HepG2 (cell line): ENCODE measurements around the gene NME2. TPM values are rescaled to one million over a fixed set of nuclear protein-coding genes. Genes with fewer than 3 reads are reported as not detected.

Experiments
- DNMT1 ChIP-seq: sonication (generic); formaldehyde crosslinking; IDR thresholded peaks from 2 replicates; pipeline ENCODE4 v1.5.1; 2020; ENCODE audit warnings: mild to moderate bottlenecking, missing genetic modification reagents
- EZH2 ChIP-seq: conservative IDR thresholded peaks from 2 replicates; pipeline ENCODE4 v1.6.1; 2012; ENCODE audit warnings: mild to moderate bottlenecking, low read depth, low read length, moderate library complexity
- GFI1 ChIP-seq: sonication (generic); formaldehyde crosslinking; IDR thresholded peaks from 2 replicates; pipeline ENCODE4 v1.5.0; 2020; ENCODE audit warnings: missing genetic modification reagents, mild to moderate bottlenecking, borderline replicate concordance
- GZF1 ChIP-seq: sonication (generic); formaldehyde crosslinking; IDR thresholded peaks from 2 replicates; pipeline ENCODE4 v1.5.1; 2020; ENCODE audit warnings: mild to moderate bottlenecking, missing genetic modification reagents
- KDM1A ChIP-seq: IDR thresholded peaks from 2 replicates; pipeline ENCODE4 v1.6.1; 2016; ENCODE audit warnings: missing compliant biosample characterization
- NR2F2 ChIP-seq: IDR thresholded peaks from 2 replicates; pipeline ENCODE4 v1.6.1; 2012; ENCODE audit warnings: low read depth, inconsistent platforms, borderline replicate concordance
- PHF5A ChIP-seq: IDR thresholded peaks from one replicate; pipeline ENCODE4 v1.6.1; 2018; ENCODE audit warnings: low read depth, missing genetic modification reagents; ENCODE audit not compliant: unreplicated experiment
- PLRG1 ChIP-seq: fragments of 450-650 bp; conservative IDR thresholded peaks from 2 replicates; pipeline ENCODE4 v1.6.1; 2016
- SMAD3 ChIP-seq: sonication (generic); formaldehyde crosslinking; IDR thresholded peaks from 2 replicates; pipeline ENCODE4 v1.4.0; 2020; ENCODE audit warnings: missing genetic modification reagents
- ZNF124 ChIP-seq: sonication (generic); formaldehyde crosslinking; IDR thresholded peaks from 2 replicates; pipeline ENCODE4 v1.4.0; 2020; ENCODE audit warnings: missing genetic modification reagents
- ZNF292 ChIP-seq: sonication (generic); formaldehyde crosslinking; IDR thresholded peaks from 2 replicates; pipeline ENCODE4 v1.8.1; 2022; ENCODE audit warnings: mild to moderate bottlenecking, low read depth, missing genetic modification reagents, borderline replicate concordance
- ZNF607 ChIP-seq: sonication (generic); formaldehyde crosslinking; IDR thresholded peaks from 2 replicates; pipeline ENCODE4 v1.5.1; 2020; ENCODE audit warnings: missing genetic modification reagents, mild to moderate bottlenecking, borderline replicate concordance
- ZNF781 ChIP-seq: sonication (generic); formaldehyde crosslinking; IDR thresholded peaks from 2 replicates; pipeline ENCODE4 v1.5.1; 2020; ENCODE audit warnings: borderline replicate concordance, mild to moderate bottlenecking, missing genetic modification reagents; ENCODE audit errors: not compliant biosample characterization
- polyA plus RNA-seq, 8 experiments: library from polyadenylated mRNA; depleted of rRNA in 3 of 8; stranded (reverse) in 7 of 8; unstranded in 1 of 8; fragments of >200 nt; fragmentation: Illumina TruSeq in 4 of 8; extraction: Trizol in 4 of 8; gene quantifications; 2 replicates each; pipeline versions ENCODE4 v1.2.1 to v1.2.3, GENCODE V29; 2011 to 2016; ENCODE audit warnings: low read depth in 4 of 8, missing spikeins in 1 of 8, mixed read lengths in 1 of 8; ENCODE audit not compliant: insufficient read depth in 1 of 8
- total RNA-seq, 5 experiments: library from RNA; depleted of rRNA; stranded (reverse); fragments of >200 nt; fragmentation: Illumina TruSeq; extraction: Trizol; gene quantifications; 2 replicates each; pipeline ENCODE4 v1.2.3, GENCODE V29; 2016; ENCODE audit warnings: low read depth in 1 of 5
- TF ChIP-seq, protein P1 (sequence below): sonication (generic); formaldehyde crosslinking; IDR thresholded peaks from 2 replicates; pipeline ENCODE4 v1.8.1; 2023; ENCODE audit warnings: missing genetic modification reagents, inconsistent platforms, borderline replicate concordance
- TF ChIP-seq, protein P2 (sequence below): sonication (generic); formaldehyde crosslinking; IDR thresholded peaks from 2 replicates; pipeline ENCODE4 v1.5.0; 2020; ENCODE audit warnings: mild to moderate bottlenecking, missing genetic modification reagents, borderline replicate concordance
- TF ChIP-seq, protein P3 (sequence below): sonication (generic); formaldehyde crosslinking; IDR thresholded peaks from 2 replicates; pipeline ENCODE4 v1.4.0; 2020; ENCODE audit warnings: mild to moderate bottlenecking, missing genetic modification reagents

NME2 gene
- total and polyA plus RNA-seq, 2 of the 13 experiments (the other 11 are each of a cell fraction or from before 2014, with no cell fraction given) = 790 to 1,213 TPM

DNA sequence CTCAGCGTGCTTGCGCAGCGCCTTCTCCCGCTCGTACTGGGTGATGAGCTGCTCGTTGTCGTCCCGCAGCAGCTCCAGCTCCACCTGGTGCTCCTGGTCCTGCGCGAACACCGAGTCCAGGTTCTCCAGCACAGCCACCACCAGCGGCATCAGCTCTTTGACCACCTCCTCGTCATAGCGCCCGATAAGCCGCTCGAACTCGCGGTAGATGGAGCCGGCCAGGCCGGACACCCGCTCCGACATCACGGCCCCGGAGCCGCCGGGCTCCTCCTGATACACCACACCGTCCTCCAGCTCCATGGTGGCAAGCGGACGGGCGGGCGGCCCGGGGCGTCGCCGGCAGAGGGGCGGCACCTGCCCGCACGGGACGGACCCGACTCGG lies 45.9 kb upstream of the NME2 start (continued):
- TF ChIP-seq, protein P1, sequence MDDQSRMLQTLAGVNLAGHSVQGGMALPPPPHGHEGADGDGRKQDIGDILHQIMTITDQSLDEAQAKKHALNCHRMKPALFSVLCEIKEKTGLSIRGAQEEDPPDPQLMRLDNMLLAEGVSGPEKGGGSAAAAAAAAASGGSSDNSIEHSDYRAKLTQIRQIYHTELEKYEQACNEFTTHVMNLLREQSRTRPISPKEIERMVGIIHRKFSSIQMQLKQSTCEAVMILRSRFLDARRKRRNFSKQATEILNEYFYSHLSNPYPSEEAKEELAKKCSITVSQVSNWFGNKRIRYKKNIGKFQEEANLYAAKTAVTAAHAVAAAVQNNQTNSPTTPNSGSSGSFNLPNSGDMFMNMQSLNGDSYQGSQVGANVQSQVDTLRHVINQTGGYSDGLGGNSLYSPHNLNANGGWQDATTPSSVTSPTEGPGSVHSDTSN (CRISPR knock-in tag) = no peak
- TF ChIP-seq KDM1A (CRISPR knock-in tag) = no peak
- no peak for TF ChIP-seq ZNF292
- TF ChIP-seq ZNF781 (CRISPR knock-in tag) = no peak
- no peak for TF ChIP-seq ZNF124 (CRISPR knock-in tag)
- no peak for TF ChIP-seq GFI1 (CRISPR knock-in tag)
- TF ChIP-seq, protein P2, sequence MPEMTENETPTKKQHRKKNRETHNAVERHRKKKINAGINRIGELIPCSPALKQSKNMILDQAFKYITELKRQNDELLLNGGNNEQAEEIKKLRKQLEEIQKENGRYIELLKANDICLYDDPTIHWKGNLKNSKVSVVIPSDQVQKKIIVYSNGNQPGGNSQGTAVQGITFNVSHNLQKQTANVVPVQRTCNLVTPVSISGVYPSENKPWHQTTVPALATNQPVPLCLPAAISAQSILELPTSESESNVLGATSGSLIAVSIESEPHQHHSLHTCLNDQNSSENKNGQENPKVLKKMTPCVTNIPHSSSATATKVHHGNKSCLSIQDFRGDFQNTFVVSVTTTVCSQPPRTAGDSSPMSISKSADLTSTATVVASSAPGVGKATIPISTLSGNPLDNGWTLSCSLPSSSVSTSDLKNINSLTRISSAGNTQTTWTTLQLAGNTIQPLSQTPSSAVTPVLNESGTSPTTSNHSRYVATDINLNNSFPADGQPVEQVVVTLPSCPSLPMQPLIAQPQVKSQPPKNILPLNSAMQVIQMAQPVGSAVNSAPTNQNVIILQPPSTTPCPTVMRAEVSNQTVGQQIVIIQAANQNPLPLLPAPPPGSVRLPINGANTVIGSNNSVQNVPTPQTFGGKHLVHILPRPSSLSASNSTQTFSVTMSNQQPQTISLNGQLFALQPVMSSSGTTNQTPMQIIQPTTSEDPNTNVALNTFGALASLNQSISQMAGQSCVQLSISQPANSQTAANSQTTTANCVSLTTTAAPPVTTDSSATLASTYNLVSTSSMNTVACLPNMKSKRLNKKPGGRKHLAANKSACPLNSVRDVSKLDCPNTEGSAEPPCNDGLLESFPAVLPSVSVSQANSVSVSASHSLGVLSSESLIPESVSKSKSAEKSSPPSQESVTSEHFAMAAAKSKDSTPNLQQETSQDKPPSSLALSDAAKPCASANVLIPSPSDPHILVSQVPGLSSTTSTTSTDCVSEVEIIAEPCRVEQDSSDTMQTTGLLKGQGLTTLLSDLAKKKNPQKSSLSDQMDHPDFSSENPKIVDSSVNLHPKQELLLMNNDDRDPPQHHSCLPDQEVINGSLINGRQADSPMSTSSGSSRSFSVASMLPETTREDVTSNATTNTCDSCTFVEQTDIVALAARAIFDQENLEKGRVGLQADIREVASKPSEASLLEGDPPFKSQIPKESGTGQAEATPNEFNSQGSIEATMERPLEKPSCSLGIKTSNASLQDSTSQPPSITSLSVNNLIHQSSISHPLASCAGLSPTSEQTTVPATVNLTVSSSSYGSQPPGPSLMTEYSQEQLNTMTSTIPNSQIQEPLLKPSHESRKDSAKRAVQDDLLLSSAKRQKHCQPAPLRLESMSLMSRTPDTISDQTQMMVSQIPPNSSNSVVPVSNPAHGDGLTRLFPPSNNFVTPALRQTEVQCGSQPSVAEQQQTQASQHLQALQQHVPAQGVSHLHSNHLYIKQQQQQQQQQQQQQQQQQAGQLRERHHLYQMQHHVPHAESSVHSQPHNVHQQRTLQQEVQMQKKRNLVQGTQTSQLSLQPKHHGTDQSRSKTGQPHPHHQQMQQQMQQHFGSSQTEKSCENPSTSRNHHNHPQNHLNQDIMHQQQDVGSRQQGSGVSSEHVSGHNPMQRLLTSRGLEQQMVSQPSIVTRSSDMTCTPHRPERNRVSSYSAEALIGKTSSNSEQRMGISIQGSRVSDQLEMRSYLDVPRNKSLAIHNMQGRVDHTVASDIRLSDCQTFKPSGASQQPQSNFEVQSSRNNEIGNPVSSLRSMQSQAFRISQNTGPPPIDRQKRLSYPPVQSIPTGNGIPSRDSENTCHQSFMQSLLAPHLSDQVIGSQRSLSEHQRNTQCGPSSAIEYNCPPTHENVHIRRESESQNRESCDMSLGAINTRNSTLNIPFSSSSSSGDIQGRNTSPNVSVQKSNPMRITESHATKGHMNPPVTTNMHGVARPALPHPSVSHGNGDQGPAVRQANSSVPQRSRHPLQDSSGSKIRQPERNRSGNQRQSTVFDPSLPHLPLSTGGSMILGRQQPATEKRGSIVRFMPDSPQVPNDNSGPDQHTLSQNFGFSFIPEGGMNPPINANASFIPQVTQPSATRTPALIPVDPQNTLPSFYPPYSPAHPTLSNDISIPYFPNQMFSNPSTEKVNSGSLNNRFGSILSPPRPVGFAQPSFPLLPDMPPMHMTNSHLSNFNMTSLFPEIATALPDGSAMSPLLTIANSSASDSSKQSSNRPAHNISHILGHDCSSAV (CRISPR knock-in tag) = no peak
- TF ChIP-seq EZH2 = no peak
- TF ChIP-seq NR2F2 = no peak
- TF ChIP-seq, protein P3, sequence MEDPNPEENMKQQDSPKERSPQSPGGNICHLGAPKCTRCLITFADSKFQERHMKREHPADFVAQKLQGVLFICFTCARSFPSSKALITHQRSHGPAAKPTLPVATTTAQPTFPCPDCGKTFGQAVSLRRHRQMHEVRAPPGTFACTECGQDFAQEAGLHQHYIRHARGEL (CRISPR knock-in tag) = no peak
- 0 out of 2 replicates have a peak, but pooled peaks have one; percentile 61 for TF ChIP-seq DNMT1 (CRISPR knock-in tag)
- TF ChIP-seq ZNF607 = no peak; the same call in 1 of the 2 replicates
- no peak for TF ChIP-seq GZF1 (CRISPR knock-in tag)
- no peak; the same call in 1 of the 2 replicates for TF ChIP-seq SMAD3 (CRISPR knock-in tag)
- no peak for TF ChIP-seq PLRG1
- no peak for TF ChIP-seq PHF5A (CRISPR knock-in tag)
